HCT116 (cell line): ENCODE results near the gene STAU1. TPM values are rescaled to one million over a fixed set of nuclear protein-coding genes. Genes with fewer than 3 reads are reported as not detected.

Source experiments
- ATAC-seq: fragments of 200-7000 bp; cut with Tn5 transposase; 2 replicates; pipeline ENCODE4 v1.9.1; 2020; ENCODE audit warnings: mild to moderate bottlenecking, moderate library complexity
- BruUV-seq: library from RNA; stranded (reverse); fragments of 400-500 nt; replicated peaks from 2 replicates; lab custom pipeline; 2021; lab: Mats Ljungman, UMichigan
- CTCF ChIA-PET: fragments of 300-600 bp; sonication (Branson Sonifier 250); formaldehyde crosslinking; loops from one replicate; lab custom pipeline; 2021; ENCODE audit warnings: antibody characterized with exemption; lab: Charles Lee
- POLR2A ChIA-PET: fragments of 300-600, 350-600 bp; sonication (Branson Sonifier 250); formaldehyde crosslinking; loops from one replicate; lab custom pipeline; 2021; ENCODE audit warnings: antibody characterized with exemption; lab: Charles Lee
- RAD21 ChIA-PET, 2 experiments: fragments of 300-600 bp; sonication (Branson Sonifier 250); formaldehyde crosslinking; loops; one replicate each; lab custom pipeline; 2023; ENCODE audit warnings: low total read pairs in 2 of 2; ENCODE audit not compliant: uncharacterized antibody in 2 of 2, unreplicated experiment in 2 of 2, low non-redundant PET in 1 of 2; lab: Charles Lee
- DNase-seq: peaks from one replicate; pipeline ENCODE4 v3.0.0-alpha.2; 2010; ENCODE audit warnings: low read depth, low spot score
- H2AFZ ChIP-seq: fragments of 200-600 bp; shearing (Covaris generic), sonication (generic); 2 replicates; pipeline ENCODE4 v1.6.1; 2017; ENCODE audit warnings: low read depth, mixed run types, mixed read lengths, antibody characterized with exemption, low read length; ENCODE audit not compliant: poor library complexity, severe bottlenecking
- H3K27ac ChIP-seq: 2 replicates; pipeline ENCODE4 v1.5.1; 2012; ENCODE audit warnings: low read depth, low read length
- H3K27me3 ChIP-seq: fragments of 200-600 bp; sonication (generic); 2 replicates; pipeline ENCODE4 v1.6.1; 2016; ENCODE audit warnings: mixed run types, low read length, mixed read lengths; ENCODE audit not compliant: insufficient read depth
- H3K36me3 ChIP-seq, 2 experiments: fragments of 200-500 bp in 1 of 2; fragments of 200-600 bp in 1 of 2; sonication (Bioruptor generic) in 1 of 2; sonication (generic) in 1 of 2; 2 replicates each; pipeline versions ENCODE4 v1.5.1 to v1.6.1; 2014 to 2016; ENCODE audit warnings: low read length in 2 of 2, inconsistent platforms in 1 of 2, mixed read lengths in 1 of 2, mixed run types in 1 of 2; ENCODE audit not compliant: insufficient read depth in 2 of 2, control insufficient read depth in 1 of 2
- H3K4me1 ChIP-seq, 2 experiments: fragments of 200-600 bp in 1 of 2; sonication (generic) in 1 of 2; 2 replicates each; pipeline versions ENCODE4 v1.5.1 to v1.6.1; 2012 to 2017; ENCODE audit warnings: low read length in 2 of 2, inconsistent platforms in 1 of 2, mild to moderate bottlenecking in 1 of 2, mixed read lengths in 1 of 2, mixed run types in 1 of 2, moderate library complexity in 1 of 2; ENCODE audit not compliant: insufficient read depth in 2 of 2, control insufficient read depth in 1 of 2
- H3K4me2 ChIP-seq: fragments of 200-600 bp; sonication (generic); 2 replicates; pipeline ENCODE4 v1.6.1; 2017; ENCODE audit warnings: mixed run types, low read length, mixed read lengths
- H3K4me3 ChIP-seq, 2 experiments: fragments of 200-600 bp in 1 of 2; sonication (generic) in 1 of 2; replicated peaks in 1 of 2; 2 replicates each; pipeline ENCODE4 v1.5.1; 2011 to 2016; ENCODE audit warnings: low read length in 2 of 2, control low read depth in 1 of 2, low read depth in 1 of 2, mild to moderate bottlenecking in 1 of 2, mixed read lengths in 1 of 2, mixed run types in 1 of 2
- H3K79me2 ChIP-seq: fragments of 200-600 bp; sonication (generic); 2 replicates; pipeline ENCODE4 v1.6.1; 2017; ENCODE audit warnings: mild to moderate bottlenecking, mixed run types, low read length, moderate library complexity, mixed read lengths; ENCODE audit not compliant: insufficient read depth
- H3K9ac ChIP-seq: fragments of 200-600 bp; sonication (generic); 2 replicates; pipeline ENCODE4 v1.6.1; 2016; ENCODE audit warnings: low read length, mixed read lengths
- H3K9me2 ChIP-seq: fragments of 200-600 bp; sonication (generic), shearing (Covaris generic); 2 replicates; pipeline ENCODE4 v1.6.1; 2017; ENCODE audit warnings: mixed run types, mild to moderate bottlenecking, moderate library complexity; ENCODE audit not compliant: insufficient read depth
- H3K9me3 ChIP-seq, 2 experiments: fragments of 200-500 bp in 1 of 2; fragments of 200-600 bp in 1 of 2; sonication (Bioruptor generic) in 1 of 2; sonication (generic) in 1 of 2; 2 replicates each; pipeline ENCODE4 v1.6.1; 2014 to 2017; ENCODE audit warnings: low read length in 2 of 2, mixed read lengths in 2 of 2, inconsistent platforms in 1 of 2, low read depth in 1 of 2, mild to moderate bottlenecking in 1 of 2, mixed run types in 1 of 2, moderate library complexity in 1 of 2; ENCODE audit not compliant: control insufficient read depth in 1 of 2, insufficient read depth in 1 of 2
- H4K20me1 ChIP-seq: fragments of 200-600 bp; sonication (generic), shearing (Covaris generic); 2 replicates; pipeline ENCODE4 v1.6.1; 2017; ENCODE audit warnings: mixed run types, mild to moderate bottlenecking, moderate library complexity; ENCODE audit not compliant: insufficient read depth
- CEBPB ChIP-seq: IDR thresholded peaks from 2 replicates; pipeline ENCODE4 v1.6.1; 2012; ENCODE audit warnings: low read depth
- EZH2 ChIP-seq: fragments of 200-600 bp; sonication (generic); IDR thresholded peaks from 2 replicates; pipeline ENCODE4 v1.6.1; 2017; ENCODE audit warnings: antibody characterized with exemption, mixed run types
- EZH2phosphoT487 ChIP-seq: fragments of 200-600 bp; IDR thresholded peaks from 2 replicates; pipeline ENCODE4 v1.6.1; 2018; ENCODE audit warnings: antibody characterized with exemption, borderline replicate concordance
- POLR2A ChIP-seq: IDR thresholded peaks from 2 replicates; pipeline ENCODE4 v1.7.0; 2011; ENCODE audit warnings: borderline replicate concordance; ENCODE audit not compliant: insufficient read depth, insufficient read length; ENCODE audit errors: extremely low read depth
- SIN3A ChIP-seq: IDR thresholded peaks from 2 replicates; pipeline ENCODE4 v1.6.1; 2012; ENCODE audit warnings: low read depth
- SP1 ChIP-seq: IDR thresholded peaks from 2 replicates; pipeline ENCODE4 v1.6.1; 2012; ENCODE audit warnings: low read depth
- SRF ChIP-seq: IDR thresholded peaks from 2 replicates; pipeline ENCODE4 v1.6.1; 2012; ENCODE audit warnings: low read depth
- YY1 ChIP-seq: IDR thresholded peaks from 2 replicates; pipeline ENCODE4 v1.6.1; 2011; ENCODE audit warnings: low read length, low read depth, moderate library complexity, mild to moderate bottlenecking; ENCODE audit not compliant: insufficient replicate concordance; ENCODE audit errors: extremely low read depth
- ZFX ChIP-seq: fragments of 450-650 bp; IDR thresholded peaks from 2 replicates; pipeline ENCODE4 v1.6.1; 2017
- ZNF274 ChIP-seq: fragments of 200-500 bp; sonication (Bioruptor generic); IDR thresholded peaks from 2 replicates; pipeline ENCODE4 v1.6.1; 2014; ENCODE audit warnings: mild to moderate bottlenecking, low read depth, low read length, inconsistent platforms
- intact Hi-C: fragments of 100-400 bp; cut with micrococcal nuclease; formaldehyde crosslinking; loops from 2 replicates; pipeline ENCODE4 v1.10.0; 2022
- total RNA-seq: library from RNA; stranded (reverse); gene quantifications from one replicate; pipeline ENCODE4 v1.2.1, GENCODE V29; 2021; ENCODE audit not compliant: unreplicated experiment
- TF ChIP-seq, protein P1 (sequence below): IDR thresholded peaks from 2 replicates; pipeline ENCODE4 v1.6.1; 2012; ENCODE audit warnings: low read depth
- TF ChIP-seq, protein P2 (sequence below): IDR thresholded peaks from 2 replicates; pipeline ENCODE4 v1.6.1; 2011; ENCODE audit warnings: mild to moderate bottlenecking, low read length, moderate library complexity; ENCODE audit not compliant: insufficient replicate concordance; ENCODE audit errors: extremely low read depth
- TF ChIP-seq, protein P3 (sequence below): IDR thresholded peaks from 2 replicates; pipeline ENCODE4 v1.6.1; 2012
- TF ChIP-seq, protein P4 (sequence below), 3 experiments: fragments of 200-600 bp in 1 of 3; sonication (generic) in 1 of 3; IDR thresholded peaks in 2 of 3; conservative IDR thresholded peaks in 1 of 3; 2 replicates each; pipeline ENCODE4 v1.5.1; 2012 to 2017; ENCODE audit warnings: low read depth in 2 of 3, low read length in 2 of 3, antibody characterized with exemption in 1 of 3, borderline replicate concordance in 1 of 3, control low read depth in 1 of 3, mild to moderate bottlenecking in 1 of 3, mixed read lengths in 1 of 3, mixed run types in 1 of 3, moderate library complexity in 1 of 3; ENCODE audit not compliant: insufficient read depth in 1 of 3

The STAU1 gene
- total RNA-seq, 1 experiment from 2014 or later = 90.3 TPM

DNA sequence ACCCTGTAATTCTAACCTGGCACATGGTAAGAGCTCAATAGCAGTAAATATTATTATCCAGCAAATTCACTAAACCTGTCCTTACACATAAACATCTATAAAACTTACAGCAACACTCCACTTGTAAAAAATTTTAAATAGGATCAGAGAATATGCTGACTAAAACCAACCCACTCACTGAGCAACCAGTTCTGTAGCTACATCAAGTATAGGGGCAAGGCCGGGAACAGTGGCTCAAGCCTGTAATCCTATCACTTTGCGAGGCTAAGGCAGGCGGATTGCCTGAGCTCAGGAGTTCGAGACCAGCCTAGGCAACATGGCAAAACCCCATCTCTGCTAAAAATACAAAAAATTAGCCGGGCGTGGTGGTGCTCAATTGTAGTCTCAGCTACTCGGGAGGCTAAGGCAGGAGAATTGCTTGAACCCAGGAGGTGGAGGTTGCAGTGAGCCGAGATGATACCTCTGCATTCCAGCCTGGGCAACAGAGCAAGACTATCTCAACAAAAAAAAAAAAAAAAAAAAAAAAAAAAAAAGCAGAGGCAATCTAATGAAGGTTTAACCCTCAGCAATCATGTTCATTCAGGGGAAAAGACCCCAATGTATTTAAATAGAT is 6.8 kb downstream of the STAU1 start:
- peaks cover 93% of the 10 kb centered on the region for H3K79me2 ChIP-seq
- no peak overlapping the region for H3K9ac ChIP-seq
- peaks cover 5% of the 10 kb centered on the region in 2 experiments for H3K4me1 ChIP-seq
- H3K4me3 ChIP-seq = no peak overlapping the region
- peaks cover 26% of the 10 kb centered on the region; the same call in 1 of the 2 replicates for H4K20me1 ChIP-seq
- no peak overlapping the region for H3K4me2 ChIP-seq
- no peaks in the 10 kb centered on the region for H3K9me2 ChIP-seq
- no peaks in the 10 kb centered on the region; a peak in 2 of 4 replicates for H3K36me3 ChIP-seq
- H3K27ac ChIP-seq = no peak overlapping the region
- no peaks in the 10 kb centered on the region for H3K27me3 ChIP-seq
- POLR2A ChIA-PET = no interaction called here
- no peaks in the 10 kb centered on the region for H3K9me3 ChIP-seq
- no TSS peak for BruUV-seq
- H2AFZ ChIP-seq = no peak overlapping the region
- TF ChIP-seq, protein P1, sequence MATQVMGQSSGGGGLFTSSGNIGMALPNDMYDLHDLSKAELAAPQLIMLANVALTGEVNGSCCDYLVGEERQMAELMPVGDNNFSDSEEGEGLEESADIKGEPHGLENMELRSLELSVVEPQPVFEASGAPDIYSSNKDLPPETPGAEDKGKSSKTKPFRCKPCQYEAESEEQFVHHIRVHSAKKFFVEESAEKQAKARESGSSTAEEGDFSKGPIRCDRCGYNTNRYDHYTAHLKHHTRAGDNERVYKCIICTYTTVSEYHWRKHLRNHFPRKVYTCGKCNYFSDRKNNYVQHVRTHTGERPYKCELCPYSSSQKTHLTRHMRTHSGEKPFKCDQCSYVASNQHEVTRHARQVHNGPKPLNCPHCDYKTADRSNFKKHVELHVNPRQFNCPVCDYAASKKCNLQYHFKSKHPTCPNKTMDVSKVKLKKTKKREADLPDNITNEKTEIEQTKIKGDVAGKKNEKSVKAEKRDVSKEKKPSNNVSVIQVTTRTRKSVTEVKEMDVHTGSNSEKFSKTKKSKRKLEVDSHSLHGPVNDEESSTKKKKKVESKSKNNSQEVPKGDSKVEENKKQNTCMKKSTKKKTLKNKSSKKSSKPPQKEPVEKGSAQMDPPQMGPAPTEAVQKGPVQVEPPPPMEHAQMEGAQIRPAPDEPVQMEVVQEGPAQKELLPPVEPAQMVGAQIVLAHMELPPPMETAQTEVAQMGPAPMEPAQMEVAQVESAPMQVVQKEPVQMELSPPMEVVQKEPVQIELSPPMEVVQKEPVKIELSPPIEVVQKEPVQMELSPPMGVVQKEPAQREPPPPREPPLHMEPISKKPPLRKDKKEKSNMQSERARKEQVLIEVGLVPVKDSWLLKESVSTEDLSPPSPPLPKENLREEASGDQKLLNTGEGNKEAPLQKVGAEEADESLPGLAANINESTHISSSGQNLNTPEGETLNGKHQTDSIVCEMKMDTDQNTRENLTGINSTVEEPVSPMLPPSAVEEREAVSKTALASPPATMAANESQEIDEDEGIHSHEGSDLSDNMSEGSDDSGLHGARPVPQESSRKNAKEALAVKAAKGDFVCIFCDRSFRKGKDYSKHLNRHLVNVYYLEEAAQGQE = no peak
- TF ChIP-seq SRF (no peak), EZH2 (no peak), YY1 (no peak), CEBPB (no peak), EZH2phosphoT487 (no peak), SIN3A (no peak), SP1 (no peak), POLR2A (no peak), ZNF274 (no peak), ZFX (no peak)
- TF ChIP-seq, protein P2, sequence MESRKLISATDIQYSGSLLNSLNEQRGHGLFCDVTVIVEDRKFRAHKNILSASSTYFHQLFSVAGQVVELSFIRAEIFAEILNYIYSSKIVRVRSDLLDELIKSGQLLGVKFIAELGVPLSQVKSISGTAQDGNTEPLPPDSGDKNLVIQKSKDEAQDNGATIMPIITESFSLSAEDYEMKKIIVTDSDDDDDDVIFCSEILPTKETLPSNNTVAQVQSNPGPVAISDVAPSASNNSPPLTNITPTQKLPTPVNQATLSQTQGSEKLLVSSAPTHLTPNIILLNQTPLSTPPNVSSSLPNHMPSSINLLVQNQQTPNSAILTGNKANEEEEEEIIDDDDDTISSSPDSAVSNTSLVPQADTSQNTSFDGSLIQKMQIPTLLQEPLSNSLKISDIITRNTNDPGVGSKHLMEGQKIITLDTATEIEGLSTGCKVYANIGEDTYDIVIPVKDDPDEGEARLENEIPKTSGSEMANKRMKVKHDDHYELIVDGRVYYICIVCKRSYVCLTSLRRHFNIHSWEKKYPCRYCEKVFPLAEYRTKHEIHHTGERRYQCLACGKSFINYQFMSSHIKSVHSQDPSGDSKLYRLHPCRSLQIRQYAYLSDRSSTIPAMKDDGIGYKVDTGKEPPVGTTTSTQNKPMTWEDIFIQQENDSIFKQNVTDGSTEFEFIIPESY = no peak
- TF ChIP-seq, protein P3, sequence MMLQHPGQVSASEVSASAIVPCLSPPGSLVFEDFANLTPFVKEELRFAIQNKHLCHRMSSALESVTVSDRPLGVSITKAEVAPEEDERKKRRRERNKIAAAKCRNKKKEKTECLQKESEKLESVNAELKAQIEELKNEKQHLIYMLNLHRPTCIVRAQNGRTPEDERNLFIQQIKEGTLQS = no peak
- TF ChIP-seq, protein P4, sequence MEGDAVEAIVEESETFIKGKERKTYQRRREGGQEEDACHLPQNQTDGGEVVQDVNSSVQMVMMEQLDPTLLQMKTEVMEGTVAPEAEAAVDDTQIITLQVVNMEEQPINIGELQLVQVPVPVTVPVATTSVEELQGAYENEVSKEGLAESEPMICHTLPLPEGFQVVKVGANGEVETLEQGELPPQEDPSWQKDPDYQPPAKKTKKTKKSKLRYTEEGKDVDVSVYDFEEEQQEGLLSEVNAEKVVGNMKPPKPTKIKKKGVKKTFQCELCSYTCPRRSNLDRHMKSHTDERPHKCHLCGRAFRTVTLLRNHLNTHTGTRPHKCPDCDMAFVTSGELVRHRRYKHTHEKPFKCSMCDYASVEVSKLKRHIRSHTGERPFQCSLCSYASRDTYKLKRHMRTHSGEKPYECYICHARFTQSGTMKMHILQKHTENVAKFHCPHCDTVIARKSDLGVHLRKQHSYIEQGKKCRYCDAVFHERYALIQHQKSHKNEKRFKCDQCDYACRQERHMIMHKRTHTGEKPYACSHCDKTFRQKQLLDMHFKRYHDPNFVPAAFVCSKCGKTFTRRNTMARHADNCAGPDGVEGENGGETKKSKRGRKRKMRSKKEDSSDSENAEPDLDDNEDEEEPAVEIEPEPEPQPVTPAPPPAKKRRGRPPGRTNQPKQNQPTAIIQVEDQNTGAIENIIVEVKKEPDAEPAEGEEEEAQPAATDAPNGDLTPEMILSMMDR (IDR thresholded peaks at IDR 0.05 in 2 of 3, conservative IDR thresholded peaks at IDR 0.05 in 1 of 3; ENCODE audit: borderline replicate concordance in 1 of 3, insufficient read depth in 1 of 3, low read depth in 2 of 3, low read length in 2 of 3) = no peak
- TF ChIP-seq, all 23 proteins: peak for 0
- DNase-seq = no peak
- CTCF ChIA-PET = interaction anchor here (1.2 kb wide), 1 partner anchor 36 kb away, joined by 4 read pairs; no protein-coding TSS in a partner anchor
- ATAC-seq = no peak
- RAD21 ChIA-PET = interaction anchor here in 1 of 2 experiments (0.6 kb wide), 1 partner anchor 1279 kb away, joined by 3 read pairs; no protein-coding TSS in a partner anchor
- intact Hi-C loops = no loop called here
